Erythroblast (primary cell): ENCODE measurements around the gene SLC25A13.

ENCODE experiments used
- DNase-seq, 2 experiments: peaks; one replicate each; lab custom pipeline; 2025; lab: John Stamatoyannopoulos, UW
- GATA1 ChIP-seq: IDR thresholded peaks from 2 replicates; pipeline ENCODE4 v1.6.1; 2011; ENCODE audit warnings: low read depth, mild to moderate bottlenecking, control low read depth, low read length, moderate library complexity
- POLR2A ChIP-seq: IDR thresholded peaks from 2 replicates; pipeline ENCODE4 v1.6.1; 2011; ENCODE audit warnings: mild to moderate bottlenecking, low read length

Gene SLC25A13

DNA sequence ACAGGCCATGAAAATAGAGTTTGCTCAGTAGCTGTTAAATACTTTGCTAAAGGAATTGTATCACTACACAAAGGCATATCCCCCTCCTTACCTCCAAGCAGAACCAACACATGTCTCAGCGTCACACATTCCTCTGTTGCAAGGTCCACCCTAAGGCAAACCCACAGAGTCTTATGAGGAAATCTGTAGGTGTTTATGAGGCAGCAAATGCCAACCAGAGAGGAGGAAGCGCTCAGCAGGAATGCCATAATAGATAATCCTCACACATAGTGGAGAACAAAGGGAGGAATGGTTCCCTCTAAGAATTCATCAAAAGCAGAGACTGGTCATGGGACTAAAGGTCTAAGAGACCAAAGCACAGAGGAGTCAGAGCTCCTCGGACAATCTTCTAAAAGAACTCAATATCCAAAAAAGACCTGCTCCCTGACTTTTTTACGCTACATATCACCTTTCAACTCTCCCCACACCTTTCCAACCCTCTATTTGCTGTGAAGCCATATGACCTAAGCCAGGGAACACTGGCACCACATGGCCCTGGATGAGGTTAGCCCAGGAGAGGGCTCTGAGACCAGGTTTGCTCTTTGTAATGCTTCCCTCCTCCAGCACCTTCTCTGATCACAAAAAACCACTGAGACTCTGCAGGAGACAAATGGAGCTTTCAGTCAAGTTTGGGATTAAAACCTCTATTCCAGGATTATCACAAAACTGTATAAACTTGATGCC, 7.3 kb downstream of the SLC25A13 start:
- DNase-seq = no peak
- TF ChIP-seq POLR2A (no peak), GATA1 (no peak)

DNA sequence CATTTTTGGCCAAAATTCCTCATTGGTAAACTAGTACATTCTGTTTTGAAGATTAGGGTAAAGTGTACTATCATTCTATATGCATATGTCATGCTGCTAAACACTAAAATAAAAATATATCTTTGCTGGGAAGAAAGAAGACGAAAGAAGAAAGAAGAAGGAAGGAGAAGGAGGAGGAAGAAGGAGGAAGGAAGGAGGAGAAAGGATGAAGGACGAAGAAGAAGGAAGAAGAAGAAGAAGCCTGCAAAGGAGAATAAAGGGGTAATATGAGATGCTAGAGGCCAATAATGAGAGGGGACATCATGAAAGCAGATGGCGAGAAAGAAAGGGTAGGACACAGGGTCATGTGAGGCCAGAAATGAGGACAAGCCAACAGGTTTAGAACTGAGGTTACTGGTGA, 8.0 kb downstream of the SLC25A13 start:
- TF ChIP-seq POLR2A = no peak
- no peak for DNase-seq

DNA sequence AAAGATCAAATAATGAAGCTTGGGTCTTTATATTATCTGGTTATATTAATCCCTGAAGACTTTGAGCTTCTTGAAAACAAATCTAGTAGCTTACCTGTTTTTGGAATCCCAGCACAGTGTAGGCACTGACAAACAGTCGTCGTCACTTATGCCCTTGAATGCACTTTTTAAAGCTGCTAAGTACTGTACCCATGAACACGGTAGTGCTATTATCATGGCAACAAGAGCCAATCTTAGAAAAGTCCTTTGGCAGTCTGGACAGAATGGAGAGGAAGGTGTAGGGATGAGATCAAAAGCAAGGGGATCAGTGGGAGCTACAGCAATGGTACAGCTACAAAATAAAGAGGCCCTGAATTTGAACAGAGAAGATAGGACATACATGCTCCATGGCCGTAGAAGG, 9.4 kb downstream of the SLC25A13 start:
- DNase-seq = no peak
- no peak for TF ChIP-seq GATA1
- TF ChIP-seq POLR2A = no peak

DNA sequence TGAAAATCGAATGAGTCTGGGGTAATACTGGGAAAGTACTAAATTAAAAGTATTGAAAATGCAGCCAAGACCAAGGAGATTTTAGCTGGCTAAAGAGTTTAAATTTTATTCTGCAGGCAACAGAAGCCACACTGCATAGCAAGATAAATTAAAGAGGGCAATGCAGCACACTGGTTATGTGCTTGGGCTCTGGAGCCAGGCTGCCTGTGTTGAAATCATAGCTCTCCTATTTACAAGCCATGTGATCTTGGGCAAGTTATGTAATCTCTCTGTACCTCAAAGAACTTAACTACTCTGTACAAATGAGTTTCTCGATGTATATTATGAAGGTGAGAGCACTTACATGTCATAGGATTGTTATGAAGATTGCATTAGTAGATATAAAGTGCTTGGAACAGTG, 9.9 kb downstream of the SLC25A13 start:
- no peak for TF ChIP-seq GATA1
- no peak for TF ChIP-seq POLR2A
- DNase-seq = peak in 1 of 2 experiments; percentile 4

DNA sequence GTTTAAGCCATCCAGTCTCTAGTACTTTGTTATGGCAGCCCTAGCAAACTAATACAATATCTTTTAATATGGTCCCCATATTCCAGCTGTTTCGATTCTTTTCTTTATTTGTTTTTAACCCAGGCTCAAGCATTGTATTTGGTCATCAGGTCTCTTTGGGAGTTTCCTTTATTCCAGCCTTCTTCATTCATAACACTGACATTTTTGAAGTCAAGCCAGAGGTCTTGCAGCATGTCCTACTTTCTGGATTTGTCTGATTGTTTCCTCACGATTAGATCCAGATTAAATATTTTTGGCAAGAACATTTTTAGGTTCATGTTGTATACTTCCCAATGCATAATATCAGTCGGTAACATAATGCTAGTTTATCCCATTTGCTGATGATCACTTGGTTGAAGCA, 11.8 kb downstream of the SLC25A13 start:
- TF ChIP-seq GATA1 (no peak), POLR2A (no peak)
- DNase-seq = no peak

DNA sequence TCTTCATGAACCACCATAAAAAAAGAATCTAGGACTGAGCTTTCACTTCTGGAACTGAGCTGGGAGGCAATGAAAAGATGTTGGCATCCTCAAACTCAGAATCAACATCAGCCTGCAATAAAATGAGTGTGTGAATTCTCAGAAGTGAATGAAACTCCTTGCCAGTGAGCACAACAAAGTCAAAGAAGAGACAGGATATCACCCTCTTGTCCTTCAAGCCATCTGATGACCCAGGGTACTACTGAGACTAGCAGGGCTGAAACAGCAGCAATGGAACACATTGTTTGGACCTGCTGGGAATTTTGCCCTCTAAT, 13.0 kb downstream of the SLC25A13 start:
- DNase-seq = no peak
- no peak for TF ChIP-seq POLR2A
- TF ChIP-seq GATA1 = no peak

DNA sequence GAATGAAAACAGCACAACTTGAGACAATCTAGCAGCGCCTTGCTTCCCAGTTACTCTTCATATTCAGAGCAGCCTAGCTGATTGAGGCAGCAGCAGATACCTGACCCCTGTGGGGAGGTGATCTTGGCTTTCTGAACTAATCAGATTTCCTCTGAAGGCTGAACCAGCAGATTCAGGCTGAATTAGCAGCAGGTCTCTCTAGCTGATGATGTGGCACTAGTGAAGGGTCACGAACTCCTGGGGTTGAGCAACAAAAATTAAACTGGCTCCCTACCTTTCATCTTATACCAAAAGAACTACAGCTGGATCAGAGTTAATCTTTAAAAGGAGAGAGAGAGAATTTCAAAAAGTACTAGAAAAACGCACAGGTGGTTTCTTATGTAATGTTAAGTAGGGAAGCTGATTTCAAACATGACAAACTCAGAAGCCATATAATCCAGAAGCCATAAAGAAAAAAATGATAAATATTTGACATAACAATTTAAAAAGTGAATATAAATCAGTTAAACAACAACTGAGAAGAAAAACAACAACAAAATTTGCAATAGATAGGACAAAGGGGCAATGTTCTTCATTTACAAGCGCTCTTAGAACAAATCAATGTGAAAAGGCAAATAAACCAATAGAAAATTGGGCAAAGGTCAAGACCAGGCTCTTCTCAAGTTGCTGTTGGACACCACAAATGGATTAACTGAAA, 13.5 kb downstream of the SLC25A13 start:
- TF ChIP-seq GATA1 (no peak), POLR2A (no peak)
- DNase-seq = no peak

DNA sequence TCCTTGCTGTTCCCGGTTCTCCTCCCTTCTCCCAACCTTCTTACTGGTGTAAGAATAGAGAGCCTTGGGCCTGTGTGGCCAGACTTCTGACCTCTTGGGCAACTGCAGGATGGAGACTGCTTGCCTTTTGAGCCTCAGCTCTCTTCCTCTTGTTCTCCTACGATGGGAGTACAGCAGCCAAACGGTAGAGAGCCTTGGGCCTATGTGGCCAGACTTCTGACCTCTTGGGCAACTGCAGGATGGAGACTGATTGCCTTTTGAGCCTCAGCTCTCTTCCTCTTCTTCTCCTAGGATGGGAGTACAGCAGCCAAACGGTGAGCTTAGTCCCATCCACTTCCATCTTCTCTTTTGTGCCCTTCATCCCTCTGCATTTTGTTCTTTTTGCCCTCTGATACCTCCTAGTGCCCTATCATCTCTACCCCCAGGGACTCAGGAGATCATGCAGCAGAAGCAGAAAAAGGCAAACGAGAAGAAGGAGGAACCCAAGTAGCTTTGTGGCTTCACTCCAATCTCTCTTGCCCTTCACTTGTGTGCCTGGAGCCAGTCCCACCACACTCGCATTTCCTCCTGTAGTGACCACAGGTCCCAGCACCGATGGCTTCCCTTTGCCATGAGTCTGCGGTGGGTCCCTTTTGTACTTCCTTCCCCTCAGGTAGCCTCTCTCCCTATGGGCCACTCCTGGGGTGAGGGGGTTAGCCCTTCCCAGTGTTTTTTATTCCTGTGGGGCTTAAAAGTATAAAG, 15.3 kb downstream of the SLC25A13 start:
- no peak for TF ChIP-seq POLR2A
- TF ChIP-seq GATA1 = no peak
- no peak for DNase-seq

DNA sequence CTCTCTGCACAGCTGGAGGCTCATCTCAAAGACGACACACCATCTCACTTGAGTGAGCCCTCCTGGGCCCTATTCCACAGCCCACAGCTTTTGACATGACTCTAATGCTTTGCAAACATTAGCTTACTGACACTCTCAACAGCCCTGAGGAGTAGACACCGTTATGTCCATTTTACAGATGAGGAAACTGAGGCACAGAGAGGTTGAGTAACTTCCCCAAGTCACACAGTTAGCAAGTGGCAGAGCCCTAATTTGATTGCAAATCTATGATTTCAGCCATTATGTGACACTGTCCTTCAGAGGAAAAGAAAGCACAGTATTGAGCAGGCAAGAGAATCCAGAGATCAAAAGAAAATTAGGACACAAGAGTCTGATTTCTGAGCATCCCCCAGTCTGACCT, 16.0 kb downstream of the SLC25A13 start:
- no peak for DNase-seq
- TF ChIP-seq GATA1 = no peak
- no peak for TF ChIP-seq POLR2A

DNA sequence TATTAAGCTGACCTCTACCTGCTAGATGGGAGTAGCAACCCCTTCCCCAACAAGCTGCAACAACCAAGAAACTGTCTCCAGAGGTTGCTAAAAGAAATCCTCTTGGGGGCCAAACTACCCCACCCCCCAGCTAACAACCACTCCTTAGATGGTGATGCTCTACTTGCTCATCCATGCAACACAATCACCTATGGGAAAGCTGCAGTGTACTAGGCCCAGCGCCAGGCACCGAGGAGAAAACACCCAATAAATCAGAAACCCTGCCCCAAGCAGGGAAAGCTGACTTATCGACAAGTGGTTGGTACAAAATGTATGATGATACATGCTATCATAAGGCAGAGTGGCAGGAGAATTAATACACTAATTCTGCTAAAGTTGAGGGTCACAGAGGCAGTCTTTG, 17.3 kb downstream of the SLC25A13 start:
- TF ChIP-seq POLR2A (no peak), GATA1 (no peak)
- no peak for DNase-seq

DNA sequence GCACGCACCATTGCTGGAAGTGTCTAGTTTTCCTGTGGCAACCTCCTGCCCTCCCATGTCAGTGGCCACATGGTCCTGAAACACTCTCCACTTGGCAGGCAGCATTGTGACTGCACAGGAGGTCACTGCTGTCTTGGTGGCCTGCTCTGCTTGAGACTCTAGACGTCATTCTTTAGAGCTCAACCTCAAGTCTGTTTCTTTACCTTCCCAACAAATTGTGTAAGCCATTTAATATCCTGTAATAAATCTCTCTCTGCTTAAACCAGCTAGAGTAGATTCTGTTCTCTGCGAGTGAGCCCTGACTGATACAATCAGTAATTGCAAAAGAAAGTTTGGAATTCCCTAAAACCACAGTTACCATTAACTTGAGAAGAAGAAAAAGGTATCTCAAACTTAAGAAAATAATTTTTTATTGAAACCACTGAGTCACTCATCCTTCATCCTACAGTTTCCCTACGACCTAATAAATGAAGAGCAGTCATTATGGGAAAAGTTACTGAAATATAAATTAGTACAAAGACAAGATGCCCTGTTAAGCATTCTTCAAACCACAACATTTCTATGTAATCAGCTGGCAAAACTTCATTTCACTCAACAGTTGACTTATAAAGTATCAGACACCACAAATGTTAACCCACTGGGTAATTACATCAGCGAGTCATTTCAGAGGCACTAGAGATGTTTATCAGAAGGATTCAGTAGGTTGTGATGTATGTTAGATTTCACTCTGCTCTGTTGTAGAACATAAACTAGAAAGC, 18.0 kb downstream of the SLC25A13 start:
- TF ChIP-seq POLR2A = no peak
- no peak for TF ChIP-seq GATA1
- DNase-seq = no peak

DNA sequence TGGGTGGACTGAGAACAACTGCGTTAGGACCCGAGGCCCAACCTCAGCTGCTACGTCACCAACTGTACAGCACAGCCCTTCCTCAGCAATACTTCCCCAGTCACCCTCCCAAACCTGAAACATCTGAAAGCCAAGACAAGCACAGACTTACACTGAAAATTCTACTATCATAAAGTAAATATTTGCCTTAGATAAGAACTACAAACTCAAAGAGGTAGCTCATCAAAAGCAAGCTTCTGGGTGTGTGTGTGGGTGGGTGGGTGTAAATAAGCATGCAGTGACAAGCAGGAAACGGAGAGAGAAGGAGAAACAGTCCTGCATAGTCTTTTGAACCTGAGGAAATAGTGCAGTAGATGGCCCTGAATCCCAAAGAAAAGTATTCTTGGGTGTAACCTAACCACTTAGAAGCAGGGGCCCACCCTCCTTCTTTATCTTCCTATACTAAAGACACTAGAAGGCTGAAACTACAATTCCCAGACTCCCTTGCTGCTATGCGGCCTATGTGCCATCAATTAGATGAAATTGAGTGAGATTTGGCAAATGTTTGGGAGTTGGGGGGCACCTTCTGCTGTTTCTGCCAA, 18.7 kb downstream of the SLC25A13 start:
- DNase-seq = peak; percentile 34 to 36
- no peak for TF ChIP-seq POLR2A
- no peak for TF ChIP-seq GATA1

DNA sequence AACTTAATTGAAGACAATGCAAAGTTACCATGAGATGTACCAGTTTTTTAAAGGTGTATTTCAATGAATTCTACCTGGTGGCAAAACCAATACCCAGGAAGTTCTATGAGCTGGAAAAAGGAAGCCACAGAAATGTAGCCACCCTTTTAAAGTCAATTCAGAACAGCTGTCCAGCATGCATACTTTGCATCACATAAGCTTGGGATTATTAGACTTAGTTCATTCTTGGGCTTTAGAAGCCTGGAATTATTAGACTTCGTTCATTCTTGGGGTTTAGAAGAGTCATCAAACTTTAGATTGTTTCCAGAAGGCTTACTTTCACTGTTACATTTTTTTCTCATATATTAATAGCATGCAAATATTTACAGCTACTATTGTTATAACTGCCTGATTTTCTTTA, 20.9 kb downstream of the SLC25A13 start:
- no peak for DNase-seq

DNA sequence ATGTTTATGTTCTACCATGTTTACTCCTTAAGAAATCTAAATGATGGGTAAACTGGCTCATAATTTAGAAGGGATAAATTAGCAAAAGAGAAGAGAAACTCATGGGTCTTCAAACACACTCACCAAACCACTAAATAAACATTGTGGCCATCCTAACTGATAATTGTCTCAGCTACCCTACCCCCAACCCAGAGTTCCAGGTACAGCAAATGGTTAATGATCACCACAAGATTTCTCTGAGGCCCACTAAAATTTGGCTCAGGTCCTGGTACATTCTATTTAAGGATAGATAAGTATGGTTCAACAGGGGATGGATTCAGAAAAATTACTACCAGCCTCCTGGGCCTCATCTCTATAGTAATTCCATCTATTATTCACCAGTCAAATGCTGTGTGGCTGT, 21.4 kb downstream of the SLC25A13 start:
- no peak for DNase-seq
- TF ChIP-seq GATA1 (no peak), POLR2A (no peak)

More for the DNA sequence above, 20.9 kb downstream of the SLC25A13 start:
- TF ChIP-seq GATA1 (no peak), POLR2A (no peak)
